HepG2 (cell line): ENCODE results near the gene AXIN2. TPM values are rescaled to one million over a fixed set of nuclear protein-coding genes. Genes with fewer than 3 reads are reported as not detected.
A peak's percentile ranks its signal among the peaks of the same experiment; 100 is the strongest.

ENCODE experiments used
- NR0B2 ChIP-seq: sonication (generic); formaldehyde crosslinking; IDR thresholded peaks from 2 replicates; pipeline ENCODE4 v1.4.0; 2020; ENCODE audit warnings: mild to moderate bottlenecking, missing genetic modification reagents
- RBFOX2 ChIP-seq: fragments of 200-400 bp; formaldehyde crosslinking; IDR thresholded peaks from 2 replicates; pipeline ENCODE4 v1.6.1; 2017; ENCODE audit warnings: low read depth, mild to moderate bottlenecking, low read length
- SP4 ChIP-seq: sonication (generic); formaldehyde crosslinking; IDR thresholded peaks from 2 replicates; pipeline ENCODE4 v1.8.1; 2023; ENCODE audit warnings: mild to moderate bottlenecking, missing genetic modification reagents
- TOE1 ChIP-seq: sonication (generic); formaldehyde crosslinking; IDR thresholded peaks from 2 replicates; pipeline ENCODE4 v1.4.0; 2020; ENCODE audit warnings: mild to moderate bottlenecking, missing genetic modification reagents
- ZFY ChIP-seq: sonication (generic); formaldehyde crosslinking; IDR thresholded peaks from 2 replicates; pipeline ENCODE4 v1.4.0; 2020; ENCODE audit warnings: missing genetic modification reagents
- ZNF124 ChIP-seq: sonication (generic); formaldehyde crosslinking; IDR thresholded peaks from 2 replicates; pipeline ENCODE4 v1.4.0; 2020; ENCODE audit warnings: missing genetic modification reagents
- ZNF138 ChIP-seq: sonication (generic); formaldehyde crosslinking; IDR thresholded peaks from 2 replicates; pipeline ENCODE4 v1.5.0; 2020; ENCODE audit warnings: mild to moderate bottlenecking, low read depth, missing genetic modification reagents
- ZNF276 ChIP-seq: sonication (generic); formaldehyde crosslinking; IDR thresholded peaks from 2 replicates; pipeline ENCODE4 v1.4.0; 2020; ENCODE audit warnings: mild to moderate bottlenecking, low read depth, missing genetic modification reagents
- ZNF350 ChIP-seq: sonication (generic); formaldehyde crosslinking; IDR thresholded peaks from 2 replicates; pipeline ENCODE4 v1.4.0; 2020; ENCODE audit warnings: mild to moderate bottlenecking, low read depth, missing genetic modification reagents, borderline replicate concordance
- ZNF407 ChIP-seq: sonication (generic); formaldehyde crosslinking; IDR thresholded peaks from one replicate; pipeline ENCODE4 v1.5.1; 2020; ENCODE audit warnings: mild to moderate bottlenecking, missing genetic modification reagents; ENCODE audit errors: not compliant biosample characterization
- ZNF770 ChIP-seq: sonication (generic); formaldehyde crosslinking; IDR thresholded peaks from 2 replicates; pipeline ENCODE4 v1.5.0; 2020; ENCODE audit warnings: mild to moderate bottlenecking, missing genetic modification reagents
- polyA plus RNA-seq, 8 experiments: library from polyadenylated mRNA; depleted of rRNA in 3 of 8; stranded (reverse) in 7 of 8; unstranded in 1 of 8; fragments of >200 nt; fragmentation: Illumina TruSeq in 4 of 8; extraction: Trizol in 4 of 8; gene quantifications; 2 replicates each; pipeline versions ENCODE4 v1.2.1 to v1.2.3, GENCODE V29; 2011 to 2016; ENCODE audit warnings: low read depth in 4 of 8, missing spikeins in 1 of 8, mixed read lengths in 1 of 8; ENCODE audit not compliant: insufficient read depth in 1 of 8
- total RNA-seq, 5 experiments: library from RNA; depleted of rRNA; stranded (reverse); fragments of >200 nt; fragmentation: Illumina TruSeq; extraction: Trizol; gene quantifications; 2 replicates each; pipeline ENCODE4 v1.2.3, GENCODE V29; 2016; ENCODE audit warnings: low read depth in 1 of 5
- TF ChIP-seq, protein P1 (sequence below): sonication (generic); formaldehyde crosslinking; IDR thresholded peaks from 2 replicates; pipeline ENCODE4 v1.5.1; 2020; ENCODE audit warnings: missing genetic modification reagents, mild to moderate bottlenecking, borderline replicate concordance

AXIN2 gene
- total and polyA plus RNA-seq, 2 of the 13 experiments (the other 11 are each of a cell fraction or from before 2014, with no cell fraction given): 58.6 to 63.4 TPM

DNA sequence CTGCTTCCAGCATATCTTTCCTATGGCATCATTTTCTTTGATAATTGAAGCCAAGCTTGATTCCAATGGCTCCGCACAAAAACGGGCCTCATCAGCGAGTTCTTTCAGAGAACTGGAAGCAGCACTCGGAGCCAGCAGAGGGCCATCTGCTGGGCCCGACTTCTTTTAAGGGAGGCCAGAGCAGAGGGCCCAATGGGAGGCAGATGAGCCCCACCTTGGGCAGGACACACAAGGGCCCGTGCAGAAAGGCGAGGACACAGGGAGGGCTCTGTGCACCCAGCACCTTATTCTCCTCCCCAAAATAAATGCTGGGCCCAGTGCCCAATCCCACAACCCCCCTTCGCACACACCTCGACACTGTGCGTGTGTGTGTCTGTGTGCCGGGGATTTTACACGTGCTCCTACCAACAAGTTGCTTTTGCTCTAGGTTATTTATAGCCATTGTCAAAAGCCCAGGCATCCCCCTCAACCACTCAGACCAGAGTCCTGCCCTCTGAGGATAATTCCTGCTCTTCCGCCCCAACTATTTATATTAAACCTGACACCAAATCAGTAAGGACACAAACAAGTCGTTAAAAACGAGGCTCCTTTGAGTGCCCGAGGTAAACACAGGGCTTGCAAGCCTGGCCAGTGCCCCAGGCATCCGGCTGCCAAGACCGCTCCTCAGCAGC is 6.8 kb downstream of the AXIN2 start (continued):
- no peak for TF ChIP-seq ZNF407 (CRISPR knock-in tag)
- TF ChIP-seq NR0B2: 0 out of 2 replicates have a peak, but pooled peaks have one; percentile 34
- TF ChIP-seq ZNF124 (CRISPR knock-in tag): 0 out of 2 replicates have a peak, but pooled peaks have one; percentile 21
- TF ChIP-seq ZNF770 (CRISPR knock-in tag): peak; percentile 44; the same call in 1 of the 2 replicates
- TF ChIP-seq RBFOX2: peak; percentile 31
- TF ChIP-seq SP4 (CRISPR knock-in tag): peak; percentile 35; the same call in 1 of the 2 replicates
- TF ChIP-seq TOE1: no peak
- TF ChIP-seq ZNF350 (CRISPR knock-in tag): no peak; the same call in 1 of the 2 replicates
- TF ChIP-seq, protein P1, sequence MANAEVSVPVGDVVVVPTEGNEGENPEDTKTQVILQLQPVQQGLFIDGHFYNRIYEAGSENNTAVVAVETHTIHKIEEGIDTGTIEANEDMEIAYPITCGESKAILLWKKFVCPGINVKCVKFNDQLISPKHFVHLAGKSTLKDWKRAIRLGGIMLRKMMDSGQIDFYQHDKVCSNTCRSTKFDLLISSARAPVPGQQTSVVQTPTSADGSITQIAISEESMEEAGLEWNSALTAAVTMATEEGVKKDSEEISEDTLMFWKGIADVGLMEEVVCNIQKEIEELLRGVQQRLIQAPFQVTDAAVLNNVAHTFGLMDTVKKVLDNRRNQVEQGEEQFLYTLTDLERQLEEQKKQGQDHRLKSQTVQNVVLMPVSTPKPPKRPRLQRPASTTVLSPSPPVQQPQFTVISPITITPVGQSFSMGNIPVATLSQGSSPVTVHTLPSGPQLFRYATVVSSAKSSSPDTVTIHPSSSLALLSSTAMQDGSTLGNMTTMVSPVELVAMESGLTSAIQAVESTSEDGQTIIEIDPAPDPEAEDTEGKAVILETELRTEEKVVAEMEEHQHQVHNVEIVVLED (CRISPR knock-in tag): no peak
- peak; percentile 44; the same call in 1 of the 2 replicates for TF ChIP-seq ZFY (CRISPR knock-in tag)
- TF ChIP-seq ZNF138 (CRISPR knock-in tag): no peak
- no peak for TF ChIP-seq ZNF276 (CRISPR knock-in tag)
